Hematopoietic multipotent progenitor cell (in vitro differentiated cells): Measurements from ENCODE around the gene SLC66A1. TPM values are rescaled to one million over a fixed set of nuclear protein-coding genes. Genes with fewer than 3 reads are reported as not detected.
"Not testable (repeated sequence)": the region's sequence is repeated elsewhere in the genome, so short reads cannot be mapped to it uniquely, and the experiment has no call there.

Experiments used
- DNase-seq, 3 donors: peaks; one replicate each; pipeline ENCODE4 v3.0.0-alpha.2; 2011 to 2015; ENCODE audit warnings: low read depth in 2 of 3, low spot score in 2 of 3
- total RNA-seq: library from RNA; depleted of rRNA; stranded (reverse); fragments of >200 nt; gene quantifications from one replicate; pipeline ENCODE4 v1.2.3, GENCODE V29; 2012

SLC66A1 gene
- total RNA-seq, 1 donor, result 21.5 TPM

DNA sequence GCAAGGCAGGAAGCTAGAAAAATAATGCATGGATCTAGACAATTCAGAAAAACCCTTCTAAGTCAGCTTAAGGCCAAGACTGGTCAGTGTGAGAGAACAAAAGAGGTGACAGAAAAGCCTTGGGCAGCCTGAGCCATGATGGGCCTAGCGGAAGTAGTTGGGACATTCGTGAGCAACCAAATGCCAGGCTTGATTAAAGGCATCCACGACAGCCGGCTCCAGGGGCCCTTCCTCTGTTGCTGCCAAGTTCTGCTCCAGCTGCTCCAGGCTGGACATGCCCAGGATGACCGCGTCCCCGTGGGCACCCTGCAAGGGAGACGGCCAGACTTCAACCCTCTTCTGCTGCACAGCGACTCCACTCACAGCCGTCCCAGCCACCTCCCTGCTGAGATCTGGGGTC is 8.0 kb upstream of the SLC66A1 start:
- not testable (repeated sequence) for DNase-seq

DNA sequence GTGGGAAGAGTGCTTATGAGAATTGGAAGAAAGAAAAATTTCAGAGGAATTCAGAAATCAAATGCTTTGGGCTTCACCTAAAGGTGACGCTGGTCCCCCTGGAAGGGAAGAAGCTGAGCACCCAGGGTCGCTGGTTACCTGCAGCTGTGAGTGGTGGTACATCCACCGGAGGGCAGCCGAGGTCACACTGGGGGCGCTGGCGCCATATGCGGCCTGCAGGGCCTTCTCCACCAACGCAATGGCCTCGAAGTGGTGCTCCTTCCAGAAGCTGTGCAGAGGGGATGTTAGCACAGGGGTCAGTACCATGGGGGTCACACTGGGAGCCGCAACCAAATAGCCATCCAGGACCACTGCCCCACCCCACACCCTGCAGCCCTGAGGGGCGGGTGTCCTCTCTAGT is 6.2 kb upstream of the SLC66A1 start:
- DNase-seq, result no peak

DNA sequence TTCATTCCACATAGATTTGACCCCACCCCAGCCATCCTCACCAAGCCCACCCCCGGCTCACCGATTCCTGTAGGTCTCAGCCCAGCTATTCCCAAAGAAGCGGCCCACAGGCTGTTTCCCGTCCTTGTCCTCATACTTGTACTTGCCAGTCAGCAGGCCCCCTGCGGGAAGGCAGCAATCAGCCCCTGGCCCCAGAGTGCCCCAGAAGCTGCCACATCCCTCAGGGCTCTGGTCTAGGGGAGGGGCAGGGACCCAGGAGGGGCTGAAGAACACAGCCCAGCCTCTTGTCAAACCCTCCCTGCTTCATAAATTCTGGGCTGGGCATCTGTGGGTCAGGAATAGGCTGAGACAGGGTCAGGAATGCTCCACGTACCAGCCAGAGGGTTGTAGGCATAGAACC is 5.2 kb upstream of the SLC66A1 start:
- no peak for DNase-seq

DNA sequence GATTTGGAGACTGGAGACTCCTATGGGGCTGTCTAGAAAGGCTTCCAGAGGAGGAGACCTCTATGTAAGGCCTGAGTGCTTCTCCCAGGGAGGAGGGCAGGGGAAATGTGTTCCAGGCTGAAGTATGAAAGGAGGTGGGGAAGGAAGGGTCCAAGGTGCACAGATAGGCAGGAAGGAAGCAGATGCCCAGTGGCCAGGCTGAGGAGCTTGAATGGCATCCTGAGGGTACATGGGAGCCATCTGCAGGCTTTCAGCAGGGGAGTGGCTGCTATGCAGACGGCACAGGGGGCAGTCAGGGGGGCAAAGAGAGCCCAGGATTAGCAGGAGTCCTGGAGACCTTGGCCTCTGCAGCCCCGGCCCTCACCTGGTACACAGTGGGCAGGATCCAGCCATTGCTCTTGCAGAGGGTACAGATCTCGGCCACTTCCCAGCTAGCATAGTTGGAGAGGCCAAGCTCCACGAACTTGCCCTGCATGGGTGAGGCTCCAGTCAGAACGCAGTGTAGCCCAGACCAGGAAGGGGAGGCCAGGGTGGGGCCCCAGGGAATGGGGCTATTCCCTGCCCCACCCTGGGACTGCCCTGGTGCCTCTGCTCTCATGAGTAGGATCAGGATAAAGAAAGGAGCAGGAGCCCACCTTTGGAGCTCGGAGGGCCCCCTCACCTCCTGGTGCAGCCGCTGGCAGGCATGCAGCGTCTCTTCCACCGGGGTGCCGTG is 4.2 kb upstream of the SLC66A1 start:
- no peak for DNase-seq

DNA sequence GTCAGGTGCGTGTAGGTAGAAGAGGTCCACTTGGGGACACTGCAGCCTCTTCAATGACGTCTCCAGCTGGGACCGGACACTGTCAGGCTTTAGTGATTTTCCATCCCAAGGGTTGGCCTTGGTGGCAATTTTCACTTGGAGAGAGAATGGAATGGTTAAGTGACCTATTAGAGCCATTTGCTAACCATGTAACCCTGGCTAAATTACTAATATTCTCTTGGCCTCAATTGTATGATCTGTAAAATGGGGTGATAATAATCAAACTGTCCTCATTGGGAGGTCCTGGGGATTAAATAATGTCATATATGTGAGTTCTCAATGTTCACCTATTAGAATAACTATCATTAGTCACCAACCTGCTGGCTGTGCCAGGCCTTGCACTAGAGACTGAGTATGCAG is 3.6 kb upstream of the SLC66A1 start:
- DNase-seq, result no peak

DNA sequence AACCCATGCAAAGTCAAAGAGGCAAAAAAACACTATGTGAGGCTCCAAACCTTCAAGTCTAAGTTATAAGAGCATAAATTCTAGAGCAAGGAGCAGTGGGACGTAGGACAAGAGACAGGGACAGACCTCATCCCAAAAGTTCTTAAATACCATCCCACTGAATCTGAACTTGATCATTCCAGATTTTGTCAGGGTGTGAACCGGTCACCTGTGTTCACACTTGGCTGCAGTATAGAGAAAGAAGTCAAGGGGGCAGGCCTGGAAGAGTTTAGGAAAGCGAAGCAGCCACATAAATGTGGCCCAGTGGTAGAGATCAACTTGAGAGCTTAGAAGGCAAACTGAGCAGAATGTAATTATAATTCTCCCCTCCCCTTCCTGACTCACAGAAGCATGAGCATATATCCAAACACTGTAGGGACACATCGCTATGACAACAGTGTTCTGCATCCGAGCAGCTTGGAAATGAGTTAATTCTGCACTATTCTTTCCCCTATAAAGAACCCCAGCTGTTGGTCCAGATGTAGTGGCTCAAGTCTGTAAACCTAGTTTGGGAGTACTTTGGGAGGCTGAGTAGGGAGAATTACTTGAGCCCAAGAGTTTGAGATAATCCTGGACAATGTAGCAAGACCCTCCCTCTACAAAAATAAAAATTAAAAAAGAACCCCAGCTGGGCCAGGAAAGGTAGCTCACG is 2.9 kb upstream of the SLC66A1 start:
- no peak for DNase-seq

DNA sequence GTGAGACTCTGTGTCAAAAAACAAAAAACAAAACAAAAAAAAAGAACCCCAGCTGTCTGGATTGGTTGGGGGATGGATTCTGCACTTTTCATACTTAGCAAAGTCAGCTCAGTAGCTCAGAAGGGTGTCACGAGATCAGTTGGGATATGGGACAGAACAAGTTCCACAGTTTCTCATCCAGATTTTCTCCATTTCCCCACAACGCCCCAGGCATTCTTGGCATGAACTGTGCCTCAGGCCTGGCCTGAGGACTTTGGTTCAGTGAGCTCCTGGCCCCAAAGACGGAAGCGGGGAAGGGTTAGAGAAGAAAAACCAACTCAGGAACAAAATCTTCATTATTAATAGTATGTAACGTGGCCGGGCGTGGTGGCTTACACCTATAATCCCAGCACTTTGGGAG is 2.1 kb upstream of the SLC66A1 start:
- DNase-seq, result no peak

DNA sequence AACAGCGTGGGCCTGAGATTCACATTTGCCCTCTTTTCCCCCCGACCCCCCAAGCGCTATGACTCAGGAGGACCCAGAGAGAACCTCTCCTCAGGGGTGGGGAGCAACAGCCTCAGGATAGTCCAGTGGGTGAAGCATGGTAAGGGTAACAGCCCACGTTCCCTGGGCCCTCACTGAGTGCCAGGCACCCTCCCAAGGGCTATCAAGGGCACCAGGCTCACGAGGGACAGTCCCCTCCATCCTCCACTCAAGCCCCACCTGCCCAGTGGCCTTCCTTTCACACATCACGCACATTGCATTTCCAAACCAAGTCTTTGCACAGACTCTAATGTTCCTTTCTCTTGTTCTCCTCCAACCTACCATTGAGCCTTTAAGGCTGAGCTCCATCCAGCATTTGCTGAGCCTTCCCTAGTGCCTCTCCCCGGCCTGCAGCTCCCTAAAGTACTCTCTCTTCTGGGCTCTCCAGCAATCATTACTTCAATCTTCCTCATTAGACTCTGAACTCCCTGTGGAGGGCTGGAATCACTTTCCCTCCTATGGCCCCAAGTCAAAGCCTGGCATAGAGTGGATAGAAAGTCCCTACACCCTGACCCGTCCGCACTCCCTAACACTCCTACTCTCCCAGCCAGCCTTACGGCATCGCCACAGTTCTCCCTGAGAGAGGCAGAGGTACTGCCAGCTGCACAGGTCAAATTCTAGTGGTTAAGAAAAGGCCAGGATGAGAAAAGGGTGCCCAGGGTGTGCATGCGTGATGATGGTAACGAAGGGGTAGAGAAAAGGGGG is 1.2 kb upstream of the SLC66A1 start:
- no peak for DNase-seq

DNA sequence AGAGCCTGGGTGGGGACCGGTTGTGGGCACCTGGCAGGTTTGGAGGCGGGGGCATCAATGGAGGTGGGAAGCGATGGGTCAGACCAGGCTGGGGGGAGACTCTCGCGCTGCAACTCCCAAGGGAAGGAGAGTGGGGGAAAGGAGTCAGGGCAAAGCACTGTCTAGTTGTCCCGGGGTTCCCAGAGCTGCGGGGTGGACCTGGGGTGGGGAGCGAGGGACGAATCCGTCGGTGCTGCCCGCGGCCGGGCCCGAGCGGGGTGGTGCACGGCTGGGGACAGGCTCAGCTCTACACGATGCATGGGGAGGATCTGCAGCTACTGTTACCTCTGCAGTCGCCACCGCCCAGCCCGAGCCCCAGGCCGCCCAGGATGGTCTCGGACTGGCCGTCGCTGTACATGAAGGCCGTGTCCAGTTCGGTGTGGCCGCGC is 609 bp upstream of the SLC66A1 start:
- DNase-seq, result no peak

DNA sequence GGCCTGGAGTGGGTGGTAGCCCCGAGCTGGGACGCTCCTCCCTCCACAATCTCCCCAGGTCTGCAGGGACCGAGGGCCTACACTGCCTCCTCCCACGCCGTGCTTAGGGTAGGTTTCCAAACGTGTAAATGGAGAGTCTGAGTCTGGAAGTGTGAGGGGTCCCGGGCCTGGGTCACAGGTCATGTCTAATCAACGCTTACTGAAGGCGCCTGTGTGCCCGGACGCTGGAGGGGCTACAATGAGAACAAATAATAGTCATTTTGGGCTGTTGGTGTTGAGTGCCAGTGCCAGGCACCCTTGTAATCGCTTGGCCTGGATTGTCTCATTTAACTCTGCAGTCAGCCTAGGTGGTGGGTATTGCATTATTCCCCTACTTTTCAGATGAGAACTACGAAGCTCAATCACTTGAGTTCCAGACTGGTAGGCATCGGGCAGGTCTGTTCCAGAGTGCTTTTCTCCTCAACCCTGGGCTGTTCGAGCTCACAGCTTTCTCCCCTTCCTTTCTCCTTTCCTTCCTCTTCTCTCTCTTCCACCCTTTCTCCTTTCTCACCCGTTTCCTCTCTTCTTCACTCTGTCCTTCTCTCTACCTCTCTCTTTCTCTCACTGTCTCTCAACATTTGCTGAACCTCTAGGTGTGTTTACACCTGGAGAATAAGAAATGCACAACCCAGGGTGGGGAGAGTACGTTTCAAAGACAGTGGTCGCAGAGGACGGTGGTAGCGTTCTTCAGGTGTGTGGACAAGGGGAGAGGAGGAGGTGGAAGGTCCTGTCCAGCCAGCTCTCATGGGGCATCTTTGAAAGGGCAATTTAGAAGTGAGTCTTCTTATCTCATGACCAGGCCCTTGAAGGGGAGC is 883 bp downstream of the SLC66A1 start:
- DNase-seq, result peak in 1 of 3 donors; percentile 34

DNA sequence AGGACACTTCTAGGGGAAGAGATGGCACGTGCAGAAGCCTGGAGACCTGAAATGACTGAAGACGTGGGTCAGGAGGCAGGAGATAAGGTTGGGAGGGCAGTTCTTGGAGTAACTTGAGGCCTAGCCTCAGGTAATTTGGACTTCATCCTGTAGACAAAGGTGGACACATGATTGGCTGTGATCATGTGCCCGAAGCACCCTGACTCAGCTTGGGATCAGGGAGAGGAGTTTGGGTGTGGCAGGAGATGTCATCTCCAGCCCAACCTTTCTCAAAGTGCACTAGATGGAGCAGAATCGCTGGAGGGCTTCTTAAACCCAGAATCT is 1.5 kb downstream of the SLC66A1 start:
- DNase-seq, result no peak

DNA sequence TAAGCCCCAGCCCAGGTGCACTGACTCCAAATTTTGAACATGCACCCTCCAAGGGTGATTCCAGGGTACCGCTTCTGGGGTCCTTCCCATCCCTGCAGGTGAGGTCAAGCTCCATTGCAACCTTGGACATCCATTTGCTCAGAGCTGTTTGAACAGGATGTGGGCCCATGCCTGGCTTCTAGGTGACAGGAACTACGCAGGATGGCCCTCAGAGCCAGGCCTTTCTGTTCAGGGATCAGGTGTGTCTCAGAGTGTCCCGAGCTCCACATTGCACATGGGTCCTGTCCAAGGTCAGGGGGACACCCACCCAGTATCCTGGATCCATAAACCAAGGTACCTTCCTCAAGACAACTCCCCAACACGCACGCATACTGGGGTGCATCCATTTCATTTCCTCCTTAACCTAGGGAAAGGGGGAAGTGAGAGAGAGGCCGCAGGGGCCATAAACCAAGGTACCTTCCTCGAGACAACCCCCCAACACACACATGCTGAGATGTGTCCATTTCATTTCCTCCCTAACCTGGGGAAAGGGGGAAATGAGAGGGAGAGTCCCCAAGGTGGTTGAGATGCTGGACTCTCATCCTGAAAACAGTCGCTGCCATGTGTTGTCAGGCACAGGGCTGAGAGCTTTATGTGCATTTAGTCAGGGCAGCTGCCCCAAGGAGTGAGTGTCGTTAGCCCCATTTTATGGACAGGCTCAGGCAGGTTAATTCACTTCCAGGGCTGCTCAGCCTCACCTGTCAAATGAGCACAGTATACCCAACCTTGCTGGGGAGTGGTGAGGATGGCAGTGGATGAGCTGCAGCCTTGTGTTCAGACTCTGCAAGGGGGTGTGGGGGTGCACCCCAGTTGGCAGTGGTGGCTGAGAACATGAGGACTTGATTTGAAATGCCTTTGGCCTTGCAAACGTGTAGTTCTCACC is 2.1 kb downstream of the SLC66A1 start:
- DNase-seq, result no peak

DNA sequence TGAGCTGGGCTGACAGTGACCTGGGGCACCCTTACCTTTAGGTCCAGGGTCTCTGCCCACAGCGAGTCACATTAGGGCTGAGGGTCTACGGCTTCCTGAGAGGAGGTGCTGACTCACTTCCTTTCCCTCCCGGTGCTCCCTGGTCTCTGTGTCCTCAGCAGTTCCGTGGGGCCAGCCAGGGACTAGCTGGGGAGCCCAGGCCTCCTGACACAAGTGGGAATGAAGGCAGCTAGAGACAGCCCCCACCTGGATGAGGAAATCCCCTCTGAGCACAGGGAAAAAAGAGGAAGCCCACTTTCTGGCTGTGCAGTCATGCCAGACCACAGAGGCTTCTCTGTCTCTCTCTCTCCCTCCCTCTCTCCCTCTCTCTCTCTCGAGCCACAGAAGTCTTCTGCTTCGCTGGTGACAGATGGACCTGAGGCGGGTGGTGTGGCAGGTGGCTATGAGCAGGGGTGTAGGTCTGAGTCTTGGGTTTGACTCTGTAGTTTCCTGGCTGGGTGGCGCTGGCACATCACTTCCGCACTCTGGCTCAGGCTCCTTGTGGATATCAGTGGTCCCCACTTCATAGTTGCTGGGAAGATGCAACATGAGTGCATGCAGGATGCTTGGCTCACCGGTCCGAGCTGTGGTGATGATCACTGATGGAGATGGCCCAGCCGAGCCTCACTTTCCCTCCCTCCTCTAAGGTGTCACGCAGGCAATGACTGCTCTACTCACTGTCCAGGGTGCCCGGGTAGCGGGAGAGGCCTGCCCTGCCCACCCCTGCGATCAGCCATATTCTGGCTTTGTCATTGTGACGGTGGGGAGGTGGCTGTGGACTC is 3.5 kb downstream of the SLC66A1 start:
- DNase-seq, result peak in 2 of 3 donors; percentile 78 to 86

DNA sequence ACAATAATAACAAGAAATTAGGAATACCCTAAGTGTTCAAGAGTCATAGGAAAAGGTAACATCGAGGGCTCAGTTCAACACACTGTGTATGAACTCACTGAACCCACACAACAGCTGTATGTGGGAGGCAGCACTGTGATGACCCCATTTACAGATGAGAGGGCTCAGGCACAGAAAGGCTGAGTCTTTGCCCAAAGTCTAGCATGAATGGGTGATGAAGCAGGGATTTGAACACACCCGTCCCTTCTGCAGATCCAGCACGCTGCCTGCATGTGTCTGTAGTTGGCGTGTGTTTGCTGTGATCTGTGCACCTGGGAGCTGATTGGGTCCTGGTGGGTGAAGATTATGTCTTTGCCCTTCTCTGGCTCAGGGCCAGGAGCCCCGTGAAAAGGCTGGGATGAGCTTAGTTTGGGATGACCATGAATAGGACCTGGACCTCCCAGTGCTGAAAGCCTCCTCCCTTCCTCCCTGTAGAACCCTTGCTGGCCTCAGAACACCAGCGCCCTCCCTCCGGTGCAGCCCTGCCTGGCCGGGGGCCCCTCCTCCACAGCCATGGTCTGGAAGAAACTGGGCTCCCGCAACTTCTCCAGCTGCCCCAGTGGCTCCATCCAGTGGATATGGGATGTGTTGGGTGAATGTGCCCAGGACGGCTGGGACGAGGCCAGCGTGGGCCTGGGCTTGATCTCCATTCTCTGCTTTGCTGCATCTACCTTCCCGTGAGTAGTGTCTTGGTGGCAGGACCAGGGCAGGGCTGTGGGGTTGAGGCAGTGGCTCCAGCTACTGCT is 5.2 kb downstream of the SLC66A1 start:
- no peak for DNase-seq

DNA sequence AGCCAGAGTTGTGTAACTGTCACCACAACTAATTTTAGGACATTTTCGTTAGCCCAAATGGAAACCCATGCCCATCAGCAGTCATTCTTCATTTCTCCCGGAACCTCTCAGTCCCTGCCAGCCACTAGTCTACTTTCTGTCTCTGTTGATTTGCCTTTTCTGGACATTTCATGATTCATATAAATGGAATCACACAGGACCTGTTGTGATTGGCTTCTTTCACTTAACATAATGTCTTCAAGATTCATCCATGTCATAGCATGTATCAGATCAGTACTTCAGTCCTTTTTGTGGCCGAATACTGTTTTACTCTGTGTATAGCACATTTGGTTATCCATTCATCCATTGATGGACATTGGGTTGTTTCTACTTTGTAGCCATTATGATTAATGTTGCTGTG is 7.1 kb downstream of the SLC66A1 start:
- DNase-seq, result no peak

DNA sequence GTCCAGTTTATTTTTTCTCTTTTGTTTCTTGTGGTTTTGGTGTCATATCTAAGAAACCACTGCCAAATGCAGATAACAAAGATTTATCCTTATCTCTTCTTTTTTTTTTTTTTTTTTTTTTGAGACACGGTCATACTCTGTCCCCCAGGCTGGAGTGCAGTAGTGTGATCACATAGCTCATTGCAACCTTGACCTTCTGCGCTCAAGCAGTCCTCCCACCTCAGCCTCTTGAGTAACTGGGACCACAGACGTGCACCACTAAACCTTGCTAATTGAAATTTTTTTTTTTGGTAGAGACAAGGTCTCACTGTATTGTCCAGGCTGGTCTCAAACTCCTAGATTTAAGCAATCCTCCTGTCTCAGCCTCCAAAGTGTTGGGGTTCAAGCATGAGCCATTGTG is 8.9 kb downstream of the SLC66A1 start:
- no peak for DNase-seq

DNA sequence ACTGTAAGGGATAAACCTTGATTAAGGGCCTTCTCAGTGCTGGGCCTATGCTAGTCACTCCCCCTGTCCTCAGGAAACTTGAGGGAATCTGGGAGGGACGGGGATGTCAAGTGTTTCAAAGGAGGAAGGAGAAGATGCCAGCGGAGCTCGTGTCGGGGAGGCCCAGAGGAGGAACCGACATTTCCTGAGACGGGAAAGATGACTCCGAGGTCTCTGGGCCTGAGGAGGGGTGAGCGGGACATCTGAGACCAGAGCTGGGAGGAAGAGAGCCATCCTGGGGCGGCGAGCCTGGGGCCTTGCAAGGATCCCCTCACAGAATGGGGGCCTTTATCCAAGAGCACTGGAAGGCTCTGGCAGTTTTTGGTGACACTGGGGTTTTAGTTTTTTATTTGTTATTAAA is 10.4 kb downstream of the SLC66A1 start:
- DNase-seq, result no peak

DNA sequence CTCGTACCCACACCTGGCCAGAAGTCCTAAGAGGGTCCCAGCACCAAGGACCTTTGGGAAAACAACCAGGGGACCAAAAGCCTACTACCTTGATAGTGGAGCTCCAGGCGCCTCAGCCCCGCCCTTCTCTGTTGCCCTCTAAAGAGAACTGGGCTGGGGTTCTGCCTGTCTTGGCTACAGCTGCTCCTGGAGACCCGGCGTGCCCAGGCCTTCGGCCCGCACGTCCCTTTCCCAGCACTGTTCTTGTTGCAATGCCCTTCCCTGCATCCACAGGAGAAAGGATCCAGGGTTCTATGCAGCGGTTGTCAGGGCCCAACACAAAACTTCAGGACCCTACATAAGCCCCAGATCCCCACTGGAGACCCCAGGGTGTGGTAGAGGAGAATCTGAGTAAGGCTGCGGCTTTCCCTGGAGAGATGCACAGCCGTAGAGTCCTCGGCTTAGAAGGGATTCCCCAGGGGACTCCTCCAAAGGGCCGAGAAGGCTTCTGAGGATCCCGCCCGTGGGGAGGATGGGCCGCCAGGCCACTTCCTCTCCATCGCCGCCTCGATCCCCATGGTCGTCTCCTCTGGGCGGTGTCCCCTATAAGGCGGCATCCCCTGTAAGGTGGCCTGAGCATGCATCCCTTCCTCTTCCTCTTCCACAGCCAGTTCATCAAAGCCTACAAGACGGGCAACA is 12.0 kb downstream of the SLC66A1 start:
- no peak for DNase-seq
